Suprapubic skin (tissue), 4 donors: Measurements from ENCODE around the gene PMF1. TPM values are rescaled to one million over a fixed set of nuclear protein-coding genes. Genes with fewer than 3 reads are reported as not detected.

Experiments used
- DNase-seq, 2 donors: peaks; one replicate each; pipeline ENCODE4 v3.0.0-alpha.2; 2019; ENCODE audit warnings: low spot score in 2 of 2
- H3K27ac ChIP-seq: fragments of 200-600 bp; sonication (generic); one replicate; pipeline ENCODE4 v1.5.1; 2019
- H3K27me3 ChIP-seq: fragments of 200-600 bp; sonication (generic); one replicate; pipeline ENCODE4 v1.5.1; 2019
- H3K36me3 ChIP-seq: fragments of 200-600 bp; sonication (generic); one replicate; pipeline ENCODE4 v1.5.1; 2019
- H3K4me1 ChIP-seq: fragments of 200-600 bp; sonication (generic); one replicate; pipeline ENCODE4 v1.5.1; 2019
- H3K4me3 ChIP-seq: fragments of 200-600 bp; sonication (generic); one replicate; pipeline ENCODE4 v1.5.1; 2019; ENCODE audit warnings: mild to moderate bottlenecking
- H3K9me3 ChIP-seq: fragments of 200-600 bp; sonication (generic); one replicate; pipeline ENCODE4 v1.5.1; 2019
- CTCF ChIP-seq, 2 donors: fragments of 200-600 bp in 1 of 2; fragments of 450-650 bp in 1 of 2; sonication (generic) in 1 of 2; IDR thresholded peaks; one replicate each; pipeline ENCODE4 v1.5.1; 2016 to 2019; ENCODE audit warnings: antibody characterized with exemption in 2 of 2, mild to moderate bottlenecking in 1 of 2, moderate library complexity in 1 of 2
- EP300 ChIP-seq: sonication (generic); formaldehyde crosslinking; IDR thresholded peaks from one replicate; pipeline ENCODE4 v1.6.1; 2017; ENCODE audit warnings: antibody characterized with exemption
- POLR2A ChIP-seq, 2 donors: fragments of 450-650 bp; IDR thresholded peaks; one replicate each; pipeline ENCODE4 v1.6.1; 2017; ENCODE audit warnings: antibody characterized with exemption in 2 of 2, mild to moderate bottlenecking in 2 of 2, moderate library complexity in 2 of 2
- POLR2AphosphoS5 ChIP-seq, 3 donors: sonication (generic); formaldehyde crosslinking; IDR thresholded peaks; one replicate each; pipeline ENCODE4 v1.6.1; 2017; ENCODE audit warnings: antibody characterized with exemption in 3 of 3
- WGBS: methylation state at CpG from one replicate; pipeline ENCODE4 v1.1.5; 2018; 5-methylcytosine and 5-hydroxymethylcytosine counted together
- total RNA-seq, 4 donors: library from RNA; depleted of rRNA; stranded (reverse); fragments of >200 nt; gene quantifications; one replicate each; pipeline ENCODE4 v1.1.0, GENCODE V29; 2016

Gene PMF1
- total RNA-seq, 4 donors from 2014 or later: 42.7 to 74.3 (median 70.1) TPM

GRCh38 chr1:156247460-156248322 lies 34.9 kb downstream of the PMF1 start, which contains the start of gene PAQR6:
Gene PAQR6 (minus strand): TSS chr1:156248056. CDS start chr1:156246731, 1,325 bp downstream.
- H3K36me3 ChIP-seq: peaks cover 38% of the 10 kb centered on the region
- DNase-seq: no peak
- H3K9me3 ChIP-seq: no peaks in the 10 kb centered on the region
- peaks cover 83% of the 10 kb centered on the region for H3K4me1 ChIP-seq
- no peak within 1 kb of the TSS for H3K4me3 ChIP-seq
- no peak for TF ChIP-seq POLR2A (IDR thresholded peaks at IDR 0.05)
- TF ChIP-seq EP300: no peak
- TF ChIP-seq CTCF (IDR thresholded peaks at IDR 0.05): no peak
- no peak for TF ChIP-seq POLR2AphosphoS5 (IDR thresholded peaks at IDR 0.05)
- 36% methylated on average over 14 of the region's 16 CpGs for WGBS
- H3K27me3 ChIP-seq: peaks cover 6% of the 10 kb centered on the region
- peak within 1 kb of the TSS; percentile 41 for H3K27ac ChIP-seq

- Histone ChIP-seq H3K9me3 (no peaks in the 10 kb centered on the region), H3K27ac (peak overlapping the region; percentile 38), H3K36me3 (peaks cover 44% of the 10 kb centered on the region), H3K27me3 (peaks cover 6% of the 10 kb centered on the region), H3K4me1 (peaks cover 83% of the 10 kb centered on the region), H3K4me3 (no peak overlapping the region)
- 59% methylated on average over 4 of the region's 4 CpGs for WGBS
- TF ChIP-seq EP300: no peak
- no peak for TF ChIP-seq POLR2A (IDR thresholded peaks at IDR 0.05)
- TF ChIP-seq POLR2AphosphoS5 (IDR thresholded peaks at IDR 0.05): no peak
- no peak for TF ChIP-seq CTCF (IDR thresholded peaks at IDR 0.05)
- DNase-seq: no peak
These were observed 35.5 kb downstream of the PMF1 start for GRCh38 chr1:156248323-156248683.

DNA sequence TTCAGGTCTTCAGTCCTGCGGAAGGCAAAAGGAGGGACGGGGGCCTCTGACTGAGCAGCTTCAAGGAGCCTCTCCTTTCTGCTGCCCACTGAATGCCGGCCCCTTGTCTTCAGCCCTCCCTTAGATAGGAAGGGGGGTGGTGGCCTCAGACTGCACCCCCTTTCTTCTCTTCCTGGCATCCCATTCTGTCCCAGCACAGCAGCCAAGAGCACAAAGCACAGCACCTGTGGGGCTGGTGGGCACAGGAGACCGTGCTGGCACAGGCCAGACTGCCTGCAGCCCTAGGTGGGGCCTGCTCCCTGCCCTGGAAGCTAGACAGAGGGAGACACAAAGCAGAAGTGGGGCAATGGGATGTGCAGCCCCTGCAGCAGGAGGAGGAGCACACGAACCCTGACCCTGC lies 36.8 kb downstream of the PMF1 start:
- H3K27me3 ChIP-seq: peaks cover 6% of the 10 kb centered on the region
- TF ChIP-seq POLR2A (IDR thresholded peaks at IDR 0.05) (no peak), POLR2AphosphoS5 (IDR thresholded peaks at IDR 0.05) (no peak), CTCF (IDR thresholded peaks at IDR 0.05) (no peak), EP300 (no peak)
- no peak overlapping the region for H3K4me3 ChIP-seq
- H3K9me3 ChIP-seq: no peaks in the 10 kb centered on the region
- DNase-seq: no peak
- no peak overlapping the region for H3K27ac ChIP-seq
- peaks cover 77% of the 10 kb centered on the region for H3K4me1 ChIP-seq
- WGBS: 60% methylated on average over 5 of the region's 5 CpGs
- H3K36me3 ChIP-seq: peaks cover 56% of the 10 kb centered on the region

DNA sequence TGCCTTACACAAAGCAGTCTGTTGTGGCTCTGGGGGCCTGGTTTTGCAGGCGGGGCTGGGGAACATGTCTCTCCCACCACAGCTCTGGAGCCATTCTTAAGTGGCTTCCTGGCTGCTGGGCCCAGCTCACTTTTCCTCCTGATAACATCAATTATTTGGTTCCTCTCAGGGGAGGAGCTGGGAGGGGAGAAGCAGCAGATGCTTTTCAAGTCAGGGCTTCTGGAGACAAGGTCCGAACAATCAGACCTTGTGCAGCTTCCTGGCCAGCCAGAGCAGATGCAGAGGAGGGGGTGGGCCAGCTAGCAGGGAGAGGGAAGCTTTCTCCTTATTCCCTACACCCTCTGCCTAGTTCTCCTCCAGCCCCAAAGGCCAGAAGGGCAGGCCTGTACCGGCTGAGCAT lies 38.7 kb downstream of the PMF1 start:
- Histone ChIP-seq H3K9me3 (no peaks in the 10 kb centered on the region), H3K36me3 (peaks cover 69% of the 10 kb centered on the region), H3K27me3 (no peaks in the 10 kb centered on the region), H3K4me3 (no peak overlapping the region), H3K27ac (no peak overlapping the region), H3K4me1 (peaks cover 58% of the 10 kb centered on the region)
- TF ChIP-seq POLR2A (IDR thresholded peaks at IDR 0.05) (no peak), EP300 (no peak), CTCF (IDR thresholded peaks at IDR 0.05) (no peak), POLR2AphosphoS5 (IDR thresholded peaks at IDR 0.05) (no peak)
- DNase-seq: no peak
- WGBS: 46% methylated on average over 3 of the region's 3 CpGs

DNA sequence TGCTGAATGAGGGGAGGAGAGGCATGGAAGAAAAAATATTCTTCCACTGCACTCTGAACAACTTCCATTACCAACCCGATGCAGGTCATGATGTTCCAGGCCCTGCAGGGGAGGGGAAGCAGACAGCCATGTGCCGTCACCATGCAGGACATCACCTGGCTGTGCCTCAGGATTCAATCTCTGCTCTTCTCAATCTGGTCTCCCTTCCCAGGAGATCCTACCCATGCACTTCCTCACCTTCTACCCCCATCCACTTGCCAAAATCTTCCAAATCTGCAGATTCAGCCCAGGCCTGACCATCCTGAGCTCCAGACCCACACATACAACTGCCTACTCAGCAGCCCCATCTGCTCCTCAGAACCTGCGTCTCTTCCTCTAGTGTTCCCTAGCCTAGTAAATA lies 40.8 kb downstream of the PMF1 start:
- no peak for DNase-seq
- Histone ChIP-seq H3K9me3 (no peaks in the 10 kb centered on the region), H3K27ac (no peak overlapping the region), H3K27me3 (no peaks in the 10 kb centered on the region), H3K4me1 (peaks cover 39% of the 10 kb centered on the region), H3K36me3 (peaks cover 90% of the 10 kb centered on the region), H3K4me3 (no peak overlapping the region)
- TF ChIP-seq POLR2AphosphoS5 (IDR thresholded peaks at IDR 0.05) (no peak), CTCF (IDR thresholded peaks at IDR 0.05) (no peak), POLR2A (IDR thresholded peaks at IDR 0.05) (no peak), EP300 (no peak)
- WGBS: 71% methylated on average over 3 of the region's 3 CpGs
